SU-DHL-6 (cell line): ENCODE measurements around the gene NUBPL.
"Not testable (repeated sequence)": the region's sequence is repeated elsewhere in the genome, so short reads cannot be mapped to it uniquely, and the experiment has no call there.

Experiments
- H2AFZ ChIP-seq: fragments of 200-600 bp; sonication (generic); 2 replicates; pipeline ENCODE4 v1.6.1; 2014; ENCODE audit warnings: low read depth, mild to moderate bottlenecking, moderate library complexity, mixed read lengths, antibody characterized with exemption, low read length; ENCODE audit not compliant: severe bottlenecking
- H3F3A ChIP-seq: fragments of 200-600 bp; shearing (Covaris generic); 2 replicates; pipeline ENCODE4 v1.6.0; 2016; ENCODE audit warnings: antibody characterized with exemption, mild to moderate bottlenecking; ENCODE audit not compliant: insufficient read depth
- H3K27ac ChIP-seq: fragments of 200-600 bp; sonication (generic); 2 replicates; pipeline ENCODE4 v1.5.1; 2016; ENCODE audit warnings: low read depth, mild to moderate bottlenecking, low read length, moderate library complexity, mixed read lengths
- H3K27me3 ChIP-seq: fragments of 200-600 bp; sonication (generic), shearing (Covaris generic); 2 replicates; pipeline ENCODE4 v1.6.0; 2014; ENCODE audit warnings: mild to moderate bottlenecking, low read length
- H3K36me3 ChIP-seq: fragments of 200-600 bp; sonication (generic); 2 replicates; pipeline ENCODE4 v1.6.1; 2014; ENCODE audit warnings: mild to moderate bottlenecking, low read length, mixed read lengths
- H3K4me2 ChIP-seq: fragments of 300-600, 200-600 bp; shearing (Covaris generic), sonication (generic); 2 replicates; pipeline ENCODE4 v1.6.0; 2014; ENCODE audit warnings: low read length, low read depth, mild to moderate bottlenecking; ENCODE audit not compliant: poor library complexity, severe bottlenecking
- H3K4me3 ChIP-seq: fragments of 200-600 bp; sonication (generic); 2 replicates; pipeline ENCODE4 v1.5.1; 2014; ENCODE audit warnings: antibody characterized with exemption, low read length, mild to moderate bottlenecking, mixed read lengths; ENCODE audit not compliant: insufficient read depth, poor library complexity, severe bottlenecking
- H3K79me2 ChIP-seq: fragments of 200-600 bp; sonication (generic); 2 replicates; pipeline ENCODE4 v1.6.1; 2014; ENCODE audit warnings: mild to moderate bottlenecking, low read length, moderate library complexity; ENCODE audit not compliant: insufficient read depth
- H3K9ac ChIP-seq: fragments of 200-600 bp; sonication (generic); 2 replicates; pipeline ENCODE4 v1.7.0; 2014; ENCODE audit warnings: mild to moderate bottlenecking, low read length
- H3K9me2 ChIP-seq: fragments of 200-600 bp; sonication (generic); replicated peaks from 2 replicates; pipeline ENCODE4 v1.6.1; 2014; ENCODE audit warnings: low read length; ENCODE audit not compliant: insufficient read depth
- H3K9me3 ChIP-seq: fragments of 200-600 bp; sonication (generic); 2 replicates; pipeline ENCODE4 v1.6.1; 2014; ENCODE audit warnings: low read length, mixed read lengths; ENCODE audit not compliant: insufficient read depth
- H4K20me1 ChIP-seq: fragments of 200-600 bp; sonication (generic); 2 replicates; pipeline ENCODE4 v1.6.1; 2014; ENCODE audit warnings: low read depth, mild to moderate bottlenecking, antibody characterized with exemption, low read length, moderate library complexity, mixed read lengths
- EZH2phosphoT487 ChIP-seq: fragments of 200-600 bp; sonication (generic), shearing (Covaris generic); conservative IDR thresholded peaks from 2 replicates; pipeline ENCODE4 v1.6.1; 2018; ENCODE audit warnings: mild to moderate bottlenecking, antibody characterized with exemption, low read length, moderate library complexity, mixed read lengths
- TF ChIP-seq, protein P1 (sequence below): fragments of 200-600 bp; sonication (generic); IDR thresholded peaks from one replicate; pipeline ENCODE4 v1.5.1; 2017; ENCODE audit warnings: antibody characterized with exemption, mild to moderate bottlenecking, low read length, moderate library complexity; ENCODE audit not compliant: insufficient read depth, poor library complexity, severe bottlenecking

The NUBPL gene

DNA sequence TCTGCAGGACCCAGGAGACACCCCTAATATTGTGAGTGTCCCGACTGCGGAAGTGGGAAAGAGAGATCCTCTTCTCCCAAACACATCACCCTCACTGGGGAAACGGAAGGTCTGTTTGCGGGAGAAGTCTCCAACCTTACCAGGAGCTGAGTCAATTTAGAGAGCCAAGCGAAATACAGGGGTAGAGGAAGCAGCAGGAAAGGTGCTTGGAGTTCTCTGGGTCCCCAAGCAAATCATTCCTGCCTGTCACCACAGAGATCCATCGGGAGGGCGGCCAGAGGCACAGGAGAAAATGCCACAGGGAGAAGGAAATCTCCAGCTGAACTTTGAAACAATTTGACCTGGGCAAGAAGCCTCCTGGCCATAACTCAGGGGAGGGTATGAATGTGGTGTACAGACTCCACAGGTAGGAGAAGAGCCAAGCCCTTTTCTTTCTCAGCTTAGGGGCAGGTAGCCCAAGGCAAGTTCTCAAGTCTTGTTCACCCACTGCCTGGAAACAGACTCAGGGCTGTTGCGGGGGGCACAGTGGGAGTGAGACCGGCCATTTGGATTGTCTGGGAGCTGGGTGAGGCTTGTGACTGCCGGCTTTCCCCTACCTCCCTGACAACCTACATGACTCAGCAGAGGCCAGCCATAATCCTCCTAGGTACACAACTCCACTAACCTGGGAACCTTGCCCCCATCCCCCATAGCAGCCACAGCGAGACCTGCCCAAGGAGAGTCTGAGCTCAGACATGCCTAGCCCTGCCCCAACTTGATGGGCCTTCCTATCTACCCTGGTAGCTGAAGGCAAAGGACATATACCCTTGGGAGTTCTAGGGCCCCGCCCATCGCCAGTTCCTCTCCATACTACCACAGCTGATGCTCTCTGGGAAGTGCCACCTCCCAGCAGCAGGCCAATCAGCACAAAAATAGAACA lies 304.0 kb downstream of the NUBPL start:
- no peaks in the 10 kb centered on the region for H3K79me2 ChIP-seq
- no peak overlapping the region for H3K27ac ChIP-seq
- H3K36me3 ChIP-seq, result no peaks in the 10 kb centered on the region
- no peak overlapping the region for H3K4me3 ChIP-seq
- no peaks in the 10 kb centered on the region for H3F3A ChIP-seq
- no peaks in the 10 kb centered on the region for H3K9me3 ChIP-seq
- no peaks in the 10 kb centered on the region for H4K20me1 ChIP-seq
- TF ChIP-seq, protein P1, sequence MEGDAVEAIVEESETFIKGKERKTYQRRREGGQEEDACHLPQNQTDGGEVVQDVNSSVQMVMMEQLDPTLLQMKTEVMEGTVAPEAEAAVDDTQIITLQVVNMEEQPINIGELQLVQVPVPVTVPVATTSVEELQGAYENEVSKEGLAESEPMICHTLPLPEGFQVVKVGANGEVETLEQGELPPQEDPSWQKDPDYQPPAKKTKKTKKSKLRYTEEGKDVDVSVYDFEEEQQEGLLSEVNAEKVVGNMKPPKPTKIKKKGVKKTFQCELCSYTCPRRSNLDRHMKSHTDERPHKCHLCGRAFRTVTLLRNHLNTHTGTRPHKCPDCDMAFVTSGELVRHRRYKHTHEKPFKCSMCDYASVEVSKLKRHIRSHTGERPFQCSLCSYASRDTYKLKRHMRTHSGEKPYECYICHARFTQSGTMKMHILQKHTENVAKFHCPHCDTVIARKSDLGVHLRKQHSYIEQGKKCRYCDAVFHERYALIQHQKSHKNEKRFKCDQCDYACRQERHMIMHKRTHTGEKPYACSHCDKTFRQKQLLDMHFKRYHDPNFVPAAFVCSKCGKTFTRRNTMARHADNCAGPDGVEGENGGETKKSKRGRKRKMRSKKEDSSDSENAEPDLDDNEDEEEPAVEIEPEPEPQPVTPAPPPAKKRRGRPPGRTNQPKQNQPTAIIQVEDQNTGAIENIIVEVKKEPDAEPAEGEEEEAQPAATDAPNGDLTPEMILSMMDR, result no peak
- TF ChIP-seq EZH2phosphoT487, result no peak
- no peak overlapping the region for H3K4me2 ChIP-seq
- no peak overlapping the region for H3K9ac ChIP-seq
- no peak overlapping the region for H2AFZ ChIP-seq
- H3K9me2 ChIP-seq, result no peaks in the 10 kb centered on the region
- no peaks in the 10 kb centered on the region for H3K27me3 ChIP-seq

DNA sequence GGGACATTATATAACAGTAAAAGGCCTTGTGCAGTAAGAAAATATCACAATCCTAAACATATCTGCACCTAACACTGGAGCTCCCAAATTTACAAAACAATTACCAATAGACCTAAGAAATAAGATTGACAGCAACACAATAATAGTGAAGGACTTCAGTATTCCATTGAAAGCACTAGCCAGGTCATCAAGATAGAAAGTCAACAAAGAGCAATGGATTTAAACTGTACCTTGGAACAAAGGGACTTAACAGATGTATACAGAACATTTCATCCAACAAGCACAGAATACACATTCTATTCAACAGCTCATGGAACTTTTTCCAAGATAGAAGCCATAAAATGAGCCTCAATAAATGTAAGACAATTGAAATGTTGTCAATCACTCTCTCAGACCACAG lies 306.4 kb downstream of the NUBPL start:
- Histone ChIP-seq H3K9me2 (no peaks in the 10 kb centered on the region), H2AFZ (no peak overlapping the region), H3K79me2 (no peaks in the 10 kb centered on the region), H3K9me3 (no peaks in the 10 kb centered on the region), H3K4me3 (no peak overlapping the region), H3F3A (no peaks in the 10 kb centered on the region), H3K36me3 (no peaks in the 10 kb centered on the region), H4K20me1 (no peaks in the 10 kb centered on the region), H3K9ac (no peak overlapping the region), H3K27ac (no peak overlapping the region), H3K4me2 (no peak overlapping the region), H3K27me3 (no peaks in the 10 kb centered on the region)
- TF ChIP-seq EZH2phosphoT487, result no peak
- TF ChIP-seq, protein P1, result no peak

DNA sequence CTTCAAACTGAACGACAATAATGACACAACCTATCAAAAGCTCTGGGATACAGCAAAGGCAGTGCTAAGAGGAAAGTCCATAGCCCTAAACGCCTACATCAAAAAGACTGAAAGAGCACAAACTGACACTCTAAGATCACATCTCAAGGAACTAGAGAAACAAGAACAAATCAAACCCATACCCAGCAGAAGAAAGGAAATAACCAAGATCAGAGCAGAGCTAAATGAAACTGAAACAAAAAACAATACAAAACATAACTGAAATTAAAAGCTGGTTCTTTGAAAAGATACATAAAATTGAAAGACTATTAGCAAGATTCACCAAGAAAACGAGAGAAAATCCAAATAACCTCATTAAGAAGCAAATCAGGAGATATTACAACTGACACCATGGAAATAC lies 306.9 kb downstream of the NUBPL start:
- H3K9ac ChIP-seq, H3K4me2 ChIP-seq, H3F3A ChIP-seq, H3K79me2 ChIP-seq, H3K27ac ChIP-seq, H3K36me3 ChIP-seq, H3K9me3 ChIP-seq, H3K27me3 ChIP-seq, H4K20me1 ChIP-seq, H3K9me2 ChIP-seq, H3K4me3 ChIP-seq, H2AFZ ChIP-seq: not testable (repeated sequence)

DNA sequence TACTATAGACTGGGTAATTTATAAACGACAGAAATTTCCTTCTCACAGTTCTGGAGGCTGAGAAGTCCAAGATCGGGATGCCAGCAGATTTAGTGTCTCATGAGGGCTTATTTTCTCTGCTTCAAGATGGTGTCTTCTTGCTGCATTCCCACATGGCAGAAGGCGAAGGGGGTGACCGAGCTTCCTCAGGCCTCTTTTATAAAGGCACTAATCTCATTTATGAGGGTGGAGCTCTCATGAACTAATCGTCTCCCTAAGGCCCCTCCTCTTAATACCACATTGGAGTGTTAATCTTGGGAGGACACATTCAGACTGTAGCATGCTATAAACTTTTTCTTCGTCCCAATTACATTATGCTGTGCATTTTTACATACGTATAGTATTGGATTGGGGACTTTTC lies 315.5 kb downstream of the NUBPL start:
- H2AFZ ChIP-seq, result no peak overlapping the region
- H3K9me3 ChIP-seq, result no peaks in the 10 kb centered on the region
- H3F3A ChIP-seq, result no peaks in the 10 kb centered on the region
- H3K9me2 ChIP-seq, result no peaks in the 10 kb centered on the region
- H3K4me3 ChIP-seq, result no peak overlapping the region
- TF ChIP-seq, protein P1, result no peak
- TF ChIP-seq EZH2phosphoT487, result no peak
- H3K79me2 ChIP-seq, result no peaks in the 10 kb centered on the region
- H4K20me1 ChIP-seq, result no peaks in the 10 kb centered on the region
- no peaks in the 10 kb centered on the region for H3K27me3 ChIP-seq
- no peak overlapping the region for H3K4me2 ChIP-seq
- no peak overlapping the region for H3K9ac ChIP-seq
- H3K27ac ChIP-seq, result no peak overlapping the region
- H3K36me3 ChIP-seq, result no peaks in the 10 kb centered on the region
